ENCODE measurements around the gene SLC39A11.

GRCh38 chr17:73048170-73048569, 44.3 kb downstream of the SLC39A11 start:
- TF ChIP-seq POLR2AphosphoS5 (IDR thresholded peaks at IDR 0.05; ENCODE audit: low read depth, low read length) (no peak), PAX5 (IDR thresholded peaks at IDR 0.05; ENCODE audit: insufficient read depth, low read length, severe bottlenecking) (no peak)

Data from GM12891 (cell line).